MM.1S (cell line): ENCODE measurements around the gene IPO7.

Experiments used
- DNase-seq: peaks from one replicate; pipeline ENCODE4 v3.0.0-alpha.2; 2015
- H2AFZ ChIP-seq: fragments of 300-600 bp; sonication (generic); 2 replicates; pipeline ENCODE4 v1.6.0; 2016; ENCODE audit warnings: antibody characterized with exemption, low read length
- H3F3A ChIP-seq: fragments of 300-600 bp; sonication (generic); 2 replicates; pipeline ENCODE4 v1.6.1; 2016; ENCODE audit warnings: mild to moderate bottlenecking, antibody characterized with exemption, low read length, moderate library complexity, mixed read lengths; ENCODE audit not compliant: insufficient read depth
- H3K27ac ChIP-seq: fragments of 300-600 bp; sonication (generic); 2 replicates; pipeline ENCODE4 v1.5.1; 2016; ENCODE audit warnings: mild to moderate bottlenecking, low read length
- H3K27me3 ChIP-seq: fragments of 300-600 bp; sonication (generic); replicated peaks from 2 replicates; pipeline ENCODE4 v1.6.0; 2016; ENCODE audit warnings: low read length; ENCODE audit not compliant: insufficient read depth
- H3K36me3 ChIP-seq: fragments of 300-600 bp; sonication (generic); replicated peaks from 2 replicates; pipeline ENCODE4 v1.6.1; 2016; ENCODE audit warnings: mild to moderate bottlenecking, low read length, mixed read lengths; ENCODE audit not compliant: insufficient read depth
- H3K4me1 ChIP-seq: fragments of 300-600 bp; sonication (generic); 2 replicates; pipeline ENCODE4 v1.6.1; 2016; ENCODE audit warnings: low read length, mixed read lengths
- H3K4me2 ChIP-seq: fragments of 300-600 bp; sonication (generic); 2 replicates; pipeline ENCODE4 v1.6.0; 2016; ENCODE audit warnings: low read depth, low read length
- H3K4me3 ChIP-seq: fragments of 300-600 bp; sonication (generic); 2 replicates; pipeline ENCODE4 v1.5.1; 2016; ENCODE audit warnings: low read length, mixed read lengths
- H3K79me2 ChIP-seq: fragments of 300-600 bp; sonication (generic); 2 replicates; pipeline ENCODE4 v1.6.1; 2016; ENCODE audit warnings: mixed run types, low read length, mixed read lengths
- H3K9ac ChIP-seq: fragments of 300-600 bp; sonication (generic); 2 replicates; pipeline ENCODE4 v1.6.1; 2016; ENCODE audit warnings: low read length, mixed read lengths
- H3K9me2 ChIP-seq: fragments of 300-600 bp; sonication (generic); replicated peaks from 2 replicates; pipeline ENCODE4 v1.6.1; 2016; ENCODE audit warnings: mild to moderate bottlenecking, low read length, mixed read lengths; ENCODE audit not compliant: insufficient read depth
- H3K9me3 ChIP-seq: fragments of 300-600 bp; sonication (generic); replicated peaks from 2 replicates; pipeline ENCODE4 v1.6.1; 2016; ENCODE audit warnings: mild to moderate bottlenecking, low read length, mixed read lengths; ENCODE audit not compliant: insufficient read depth
- H4K20me1 ChIP-seq: fragments of 300-600 bp; sonication (generic); 2 replicates; pipeline ENCODE4 v1.6.1; 2016; ENCODE audit warnings: mild to moderate bottlenecking, low read length, moderate library complexity, mixed read lengths; ENCODE audit not compliant: insufficient read depth
- EZH2 ChIP-seq: fragments of 300-600 bp; sonication (generic); optimal IDR thresholded peaks from 2 replicates; pipeline ENCODE3; 2017; ENCODE audit warnings: low read depth, mild to moderate bottlenecking, antibody characterized with exemption, low read length, mixed read lengths
- EZH2phosphoT487 ChIP-seq: fragments of 300-600 bp; sonication (generic); IDR thresholded peaks from 2 replicates; pipeline ENCODE4 v1.6.1; 2018; ENCODE audit warnings: antibody characterized with exemption, low read length
- TF ChIP-seq, protein P1 (sequence below): fragments of 300-600 bp; sonication (generic); IDR thresholded peaks from 2 replicates; pipeline ENCODE4 v1.5.1; 2016; ENCODE audit warnings: antibody characterized with exemption, low read length, mixed read lengths

Gene IPO7

GRCh38 chr11:9396310-9396709 is 11.9 kb downstream of the IPO7 start:
- Histone ChIP-seq H3K4me3 (no peak overlapping the region), H4K20me1 (peaks cover 83% of the 10 kb centered on the region), H3K36me3 (no peaks in the 10 kb centered on the region), H3K9ac (no peak overlapping the region), H3K79me2 (peaks cover 100% of the 10 kb centered on the region), H3K27me3 (no peaks in the 10 kb centered on the region), H3K9me2 (no peaks in the 10 kb centered on the region), H3K4me2 (no peak overlapping the region), H3K4me1 (peaks cover 14% of the 10 kb centered on the region), H2AFZ (no peak overlapping the region), H3K27ac (no peak overlapping the region), H3F3A (peaks cover 10% of the 10 kb centered on the region; the same call in 1 of the 2 replicates), H3K9me3 (no peaks in the 10 kb centered on the region)
- TF ChIP-seq EZH2phosphoT487 (no peak), EZH2 (no peak)
- TF ChIP-seq, protein P1, sequence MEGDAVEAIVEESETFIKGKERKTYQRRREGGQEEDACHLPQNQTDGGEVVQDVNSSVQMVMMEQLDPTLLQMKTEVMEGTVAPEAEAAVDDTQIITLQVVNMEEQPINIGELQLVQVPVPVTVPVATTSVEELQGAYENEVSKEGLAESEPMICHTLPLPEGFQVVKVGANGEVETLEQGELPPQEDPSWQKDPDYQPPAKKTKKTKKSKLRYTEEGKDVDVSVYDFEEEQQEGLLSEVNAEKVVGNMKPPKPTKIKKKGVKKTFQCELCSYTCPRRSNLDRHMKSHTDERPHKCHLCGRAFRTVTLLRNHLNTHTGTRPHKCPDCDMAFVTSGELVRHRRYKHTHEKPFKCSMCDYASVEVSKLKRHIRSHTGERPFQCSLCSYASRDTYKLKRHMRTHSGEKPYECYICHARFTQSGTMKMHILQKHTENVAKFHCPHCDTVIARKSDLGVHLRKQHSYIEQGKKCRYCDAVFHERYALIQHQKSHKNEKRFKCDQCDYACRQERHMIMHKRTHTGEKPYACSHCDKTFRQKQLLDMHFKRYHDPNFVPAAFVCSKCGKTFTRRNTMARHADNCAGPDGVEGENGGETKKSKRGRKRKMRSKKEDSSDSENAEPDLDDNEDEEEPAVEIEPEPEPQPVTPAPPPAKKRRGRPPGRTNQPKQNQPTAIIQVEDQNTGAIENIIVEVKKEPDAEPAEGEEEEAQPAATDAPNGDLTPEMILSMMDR, result no peak
- DNase-seq, result no peak

- Histone ChIP-seq H3K27ac (no peak overlapping the region), H3F3A (peaks cover 10% of the 10 kb centered on the region; the same call in 1 of the 2 replicates), H3K9me3 (no peaks in the 10 kb centered on the region), H3K4me3 (no peak overlapping the region), H3K4me2 (no peak overlapping the region), H4K20me1 (peaks cover 84% of the 10 kb centered on the region), H3K9ac (no peak overlapping the region), H3K9me2 (no peaks in the 10 kb centered on the region), H3K36me3 (no peaks in the 10 kb centered on the region), H3K27me3 (no peaks in the 10 kb centered on the region), H3K79me2 (peaks cover 100% of the 10 kb centered on the region), H2AFZ (no peak overlapping the region), H3K4me1 (peaks cover 13% of the 10 kb centered on the region)
- DNase-seq, result no peak
- TF ChIP-seq EZH2, result no peak
- TF ChIP-seq, protein P1, result no peak
- no peak for TF ChIP-seq EZH2phosphoT487
Measured at GRCh38 chr11:9396752-9397151, 12.3 kb downstream of the IPO7 start.

- no peak overlapping the region for H3K4me2 ChIP-seq
Measured at GRCh38 chr11:9397746-9398680, 13.6 kb downstream of the IPO7 start.

More at GRCh38 chr11:9397746-9398680, 13.6 kb downstream of the IPO7 start:
- Histone ChIP-seq H3K79me2 (peaks cover 100% of the 10 kb centered on the region), H3K4me3 (no peak overlapping the region), H3K9me3 (no peaks in the 10 kb centered on the region), H3K9me2 (no peaks in the 10 kb centered on the region), H3K36me3 (no peaks in the 10 kb centered on the region), H4K20me1 (peaks cover 80% of the 10 kb centered on the region), H3K27me3 (no peaks in the 10 kb centered on the region), H2AFZ (no peak overlapping the region), H3K4me1 (peaks cover 4% of the 10 kb centered on the region), H3K27ac (no peak overlapping the region), H3K9ac (no peak overlapping the region), H3F3A (peaks cover 2% of the 10 kb centered on the region; the same call in 1 of the 2 replicates)
- TF ChIP-seq, protein P1, result no peak
- no peak for TF ChIP-seq EZH2
- no peak for TF ChIP-seq EZH2phosphoT487
- no peak for DNase-seq
